HG03175 (cell line): ENCODE results near the gene STK11.
"Not testable (repeated sequence)": the region's sequence is repeated elsewhere in the genome, so short reads cannot be mapped to it uniquely, and the experiment has no call there.

ENCODE experiments used
- ATAC-seq: cut with Tn5 transposase; IDR thresholded peaks from one replicate; pipeline ENCODE4 v1.9.1; 2021; ENCODE audit warnings: mild to moderate bottlenecking, moderate library complexity; ENCODE audit not compliant: unreplicated experiment

Gene STK11

DNA sequence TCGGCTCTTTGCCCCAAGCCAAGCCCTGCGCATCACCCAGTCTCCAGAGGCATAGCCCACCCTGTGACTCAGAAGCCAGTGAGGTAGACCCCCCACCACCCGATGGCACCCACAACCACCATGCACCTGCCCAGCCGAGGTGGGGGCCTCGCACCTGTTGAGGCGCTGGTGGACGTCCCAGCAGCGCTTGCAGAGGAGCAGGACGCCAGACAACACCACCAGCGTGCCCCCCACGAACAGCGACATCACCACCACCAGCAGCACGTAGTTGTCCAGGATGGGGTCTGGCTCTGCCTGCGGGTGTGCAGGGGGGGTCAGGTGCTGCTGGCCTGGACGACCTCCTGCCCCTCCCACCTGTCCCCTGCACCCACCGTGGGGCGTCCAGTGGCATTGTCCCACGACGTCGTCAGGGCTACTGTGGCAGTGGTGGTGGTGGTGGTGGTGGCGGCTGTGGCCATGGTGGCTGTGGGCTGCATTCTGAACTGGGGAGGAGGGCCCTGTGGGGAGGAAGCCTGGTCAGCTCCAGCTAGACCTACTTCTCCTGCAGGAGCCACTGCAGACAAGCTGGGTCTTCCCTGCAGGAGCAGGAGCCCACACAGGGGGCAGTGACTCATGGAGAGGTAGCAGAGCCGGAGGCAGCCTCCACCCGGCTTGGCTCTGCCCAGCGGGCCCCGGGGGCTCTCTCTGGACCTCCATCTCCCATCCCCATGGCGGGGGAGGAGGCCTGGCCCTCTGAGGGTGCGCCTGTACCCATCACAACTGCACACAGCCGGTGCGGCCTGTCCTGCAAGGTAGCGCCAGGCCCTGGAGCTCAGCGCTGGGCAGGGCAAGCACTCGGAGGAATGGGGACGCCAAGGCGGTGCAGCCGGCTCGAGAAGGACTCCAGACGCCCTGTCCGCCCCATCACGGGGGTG, 30.3 kb downstream of the STK11 start:
- ATAC-seq: no peak

DNA sequence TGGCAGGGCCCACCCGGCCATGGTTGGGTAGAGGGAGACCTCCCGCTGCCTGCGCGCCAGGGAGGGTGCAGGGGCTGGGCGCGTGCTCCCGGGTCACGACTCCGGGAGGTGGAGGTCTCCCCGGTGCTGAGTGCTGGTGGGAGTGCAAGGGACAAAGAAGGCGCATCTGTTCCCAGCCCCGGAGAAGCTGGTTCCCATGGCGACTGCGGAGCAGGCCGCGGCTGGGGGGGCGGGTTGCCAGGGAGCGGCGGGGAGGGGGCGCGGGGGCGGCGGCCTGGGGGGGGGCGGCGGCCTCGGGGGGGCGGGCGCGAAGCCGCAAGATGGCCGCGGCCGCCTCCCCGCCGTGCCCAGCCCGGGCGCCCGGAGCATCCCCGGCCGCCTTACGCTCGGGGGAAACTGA, 31.0 kb downstream of the STK11 start:
- ATAC-seq: no peak

DNA sequence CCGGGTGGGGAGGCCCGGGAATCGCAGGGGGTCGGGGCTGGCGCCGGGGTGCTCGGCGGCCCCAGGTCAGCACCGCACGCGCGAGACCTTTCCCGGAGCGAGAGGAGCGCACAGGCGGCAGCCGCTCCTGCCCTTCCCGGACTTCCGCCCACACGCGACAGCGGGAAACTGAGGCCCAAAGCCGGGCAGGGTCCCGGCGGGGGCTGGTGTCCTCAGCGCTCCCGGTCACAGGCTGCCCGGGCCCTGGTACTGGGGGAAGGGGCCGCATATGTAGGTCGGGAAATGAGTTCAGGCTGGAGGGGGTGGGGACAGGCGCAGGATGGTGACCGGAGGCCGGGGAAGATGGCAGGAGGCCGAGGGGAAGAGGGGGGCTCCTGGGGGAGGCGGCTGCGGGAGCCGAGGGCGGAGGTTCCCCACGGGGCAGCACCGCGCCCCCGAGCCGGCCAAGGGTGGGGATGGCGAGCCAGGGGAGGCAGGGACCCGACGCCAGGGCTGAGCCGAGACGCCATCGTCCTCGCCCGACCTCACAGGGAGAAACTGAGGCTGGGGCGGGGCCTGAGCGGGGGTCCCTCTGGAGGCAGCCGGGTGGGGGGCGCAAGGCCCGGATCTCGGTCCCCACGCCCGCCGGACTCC, 31.6 kb downstream of the STK11 start:
- ATAC-seq: no peak

DNA sequence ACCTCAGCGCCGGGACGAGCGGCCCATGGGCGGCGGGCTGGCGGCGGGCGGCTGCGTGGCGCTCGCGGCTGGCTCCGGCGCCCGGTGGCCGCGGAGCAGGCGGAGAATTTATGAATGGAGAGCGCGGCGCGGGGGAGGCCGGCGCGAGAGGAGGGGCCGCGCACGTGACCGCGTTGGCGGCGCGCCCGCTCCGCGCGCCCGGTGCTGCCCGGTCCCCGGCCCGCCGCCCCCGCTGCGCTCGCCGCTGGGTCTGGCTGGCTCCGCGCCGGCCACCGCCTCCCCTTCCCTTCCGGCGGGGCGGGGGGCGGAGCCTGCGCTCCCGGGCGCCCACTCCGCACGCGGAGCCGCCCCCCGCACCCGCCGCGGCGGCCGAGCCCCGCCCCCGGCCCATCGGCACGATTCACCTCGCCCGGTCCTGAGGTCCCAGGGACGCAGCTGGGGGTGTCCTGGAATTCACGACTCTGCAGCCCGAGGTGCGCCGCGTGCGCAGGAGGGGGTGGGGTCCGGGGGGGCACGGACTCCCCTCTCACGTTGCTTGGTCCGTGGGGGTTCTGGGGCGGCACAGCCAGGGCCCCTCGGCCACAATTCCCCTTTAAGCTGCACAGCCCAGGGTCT, 32.3 kb downstream of the STK11 start, which contains the start of gene CBARP:
TSS of gene CBARP (minus strand) at position 252 of the 615 bp plus-strand sequence. CDS start 1,905 bp downstream, outside the sequence.
- ATAC-seq: no peak

DNA sequence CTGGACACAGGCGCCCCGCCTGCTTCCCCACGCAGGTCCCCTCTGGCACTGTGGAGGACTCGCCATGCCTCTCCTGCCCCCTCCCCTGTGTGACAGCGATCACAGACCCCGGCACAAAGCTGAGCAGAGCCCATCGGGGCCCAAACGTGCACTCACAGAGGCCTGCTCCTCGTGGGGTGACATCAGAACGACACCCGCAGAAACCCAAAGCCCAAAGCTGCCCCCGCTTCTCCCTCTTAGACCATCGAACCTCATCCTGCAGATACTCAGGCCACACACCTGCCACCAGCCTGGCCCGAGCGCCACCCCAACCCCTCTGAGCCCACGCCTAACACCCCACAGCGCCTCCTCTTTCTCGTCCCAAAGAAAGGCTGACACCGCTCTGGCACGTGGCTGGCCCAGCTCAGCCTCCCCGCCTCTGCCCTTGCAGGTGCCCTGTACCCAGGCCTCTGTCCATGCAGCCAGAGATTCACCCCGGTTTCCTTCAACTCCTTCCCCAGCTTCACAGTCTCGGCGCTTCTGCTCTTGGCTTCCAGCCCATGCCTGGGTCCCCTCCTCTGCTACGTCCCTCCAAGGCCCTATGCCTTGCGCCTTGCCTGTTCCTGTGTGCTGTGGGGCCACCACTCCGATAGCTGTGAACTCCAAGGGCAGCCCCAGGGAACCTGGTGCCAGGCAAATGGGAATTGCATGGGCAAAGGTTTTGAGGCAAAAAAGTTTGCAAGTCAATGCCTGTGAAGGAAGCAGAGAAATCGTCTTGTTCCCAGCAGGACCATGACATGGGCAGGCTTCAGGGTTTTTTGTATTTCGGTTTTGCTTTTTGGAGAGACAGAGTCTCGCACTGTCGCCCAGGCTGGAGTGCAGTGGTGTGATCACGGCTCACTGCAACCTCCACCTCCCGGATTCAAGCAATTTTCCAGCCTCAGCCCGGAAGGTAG, 33.1 kb downstream of the STK11 start:
- ATAC-seq: no peak

DNA sequence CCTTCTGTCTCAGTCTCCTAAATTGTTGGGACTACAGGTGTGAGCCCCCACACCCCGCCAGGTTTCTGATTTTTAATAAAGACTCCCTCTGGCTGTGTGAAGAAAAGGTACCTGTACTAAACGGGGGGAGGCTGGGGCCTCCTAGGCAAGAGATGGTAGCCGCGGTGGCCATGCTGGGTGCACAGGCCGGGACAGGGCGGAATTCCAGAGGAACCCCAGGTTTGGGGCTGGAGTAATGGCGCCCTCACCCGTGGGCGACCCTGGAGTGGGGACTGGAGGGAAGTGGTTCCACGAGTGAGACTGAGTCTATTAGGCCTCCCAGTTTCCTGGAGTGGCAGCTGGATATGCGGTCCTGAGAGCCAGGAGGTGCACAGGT, 33.8 kb downstream of the STK11 start:
- no peak for ATAC-seq

DNA sequence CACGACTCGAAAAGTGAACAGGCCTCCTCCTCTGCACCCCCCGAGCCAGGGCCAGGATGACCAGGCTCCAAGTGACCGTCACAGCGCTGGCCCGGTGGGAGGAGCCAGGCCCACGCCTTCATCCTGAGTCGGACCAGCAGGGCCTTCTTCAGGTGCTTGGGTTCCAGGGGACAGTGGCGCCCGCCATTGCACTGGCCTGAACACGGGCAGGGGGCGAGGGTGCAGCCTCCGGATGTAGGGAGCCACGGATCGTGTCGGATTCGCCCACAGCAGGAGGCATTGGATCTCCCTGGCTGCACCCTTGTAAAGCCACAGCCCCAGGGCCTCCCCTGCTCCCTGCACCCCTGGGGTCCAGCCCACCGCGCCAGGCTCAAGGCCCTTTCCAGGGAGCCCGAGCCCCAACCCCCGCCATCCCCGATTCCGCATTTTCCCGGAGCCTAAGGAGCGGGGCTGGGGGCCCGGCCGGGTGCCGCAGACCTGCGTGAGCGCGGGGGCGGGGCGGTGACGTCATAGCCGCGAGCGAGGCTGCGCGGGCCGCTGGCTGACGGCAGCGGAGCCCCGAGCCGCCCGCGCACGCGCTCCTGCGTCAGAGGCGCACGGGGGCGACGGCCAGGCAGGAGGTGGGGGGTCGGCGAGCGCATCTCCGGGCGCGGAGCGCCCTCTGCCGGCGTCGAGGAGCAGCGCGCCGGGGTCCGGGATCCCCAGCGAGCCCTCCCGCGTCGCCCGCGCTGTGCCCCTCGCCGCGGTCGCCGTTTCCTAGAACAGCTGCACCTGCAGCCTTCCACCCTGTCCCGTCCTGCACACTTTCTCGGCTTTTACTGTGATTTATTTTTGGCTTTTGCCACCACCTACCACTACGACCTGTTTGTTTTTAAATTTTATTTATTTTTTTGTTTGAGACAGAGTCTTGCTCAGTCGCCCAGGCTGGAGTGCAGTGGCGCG, 34.5 kb downstream of the STK11 start:
- peak; percentile 43 for ATAC-seq

DNA sequence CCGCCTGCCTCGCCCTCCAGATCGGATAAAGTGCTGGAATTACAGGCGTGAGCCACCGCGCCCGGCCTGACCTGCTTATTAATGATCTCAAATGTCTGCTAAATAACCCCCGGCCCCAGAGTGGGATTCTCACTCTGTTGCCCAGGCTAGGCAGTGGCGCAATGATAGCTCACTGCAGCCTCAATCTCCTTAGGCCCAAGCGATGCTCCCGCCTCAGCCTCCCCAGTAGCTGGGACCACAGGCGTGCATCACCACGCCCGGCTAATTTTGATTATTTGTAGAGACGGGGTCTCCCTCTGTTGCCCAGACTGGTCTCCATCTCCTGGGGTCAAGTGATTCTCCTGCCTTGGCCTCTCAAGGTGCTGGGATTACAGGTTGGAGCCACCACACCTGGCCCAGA, 35.3 kb downstream of the STK11 start:
- ATAC-seq: no peak

DNA sequence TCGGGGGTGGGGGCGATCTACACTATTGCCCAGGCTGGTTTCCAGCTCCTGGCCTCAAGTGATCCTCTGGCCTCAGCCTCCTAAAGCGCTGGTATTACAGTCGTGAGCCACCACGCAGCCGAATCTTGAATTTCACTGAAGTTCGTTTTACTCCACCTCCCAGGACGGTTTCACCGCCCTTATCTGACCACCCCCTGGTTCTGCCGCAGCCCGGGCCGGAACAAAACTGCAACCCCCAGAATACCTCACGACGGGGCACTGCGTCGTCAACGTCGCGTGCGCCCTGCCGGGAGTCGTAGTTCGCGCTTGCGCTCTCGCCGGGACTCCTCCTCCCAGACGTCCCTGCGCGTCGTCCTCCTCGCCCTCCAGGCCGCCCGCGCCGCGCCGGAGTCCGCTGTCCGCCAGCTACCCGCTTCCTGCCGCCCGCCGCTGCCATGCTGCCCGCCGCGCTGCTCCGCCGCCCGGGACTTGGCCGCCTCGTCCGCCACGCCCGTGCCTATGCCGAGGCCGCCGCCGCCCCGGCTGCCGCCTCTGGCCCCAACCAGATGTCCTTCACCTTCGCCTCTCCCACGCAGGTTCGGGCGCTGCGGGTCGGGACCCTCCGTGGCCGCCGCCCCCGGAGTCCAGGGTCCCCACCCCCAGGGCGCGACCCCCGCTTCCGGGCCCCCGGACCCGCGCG, 36.0 kb downstream of the STK11 start, which contains the start of gene ATP5F1D:
TSS of gene ATP5F1D (plus strand) at position 335 of the 679 bp plus-strand sequence. CDS start at position 435, 100 bp downstream.
- ATAC-seq: peak; percentile 48

DNA sequence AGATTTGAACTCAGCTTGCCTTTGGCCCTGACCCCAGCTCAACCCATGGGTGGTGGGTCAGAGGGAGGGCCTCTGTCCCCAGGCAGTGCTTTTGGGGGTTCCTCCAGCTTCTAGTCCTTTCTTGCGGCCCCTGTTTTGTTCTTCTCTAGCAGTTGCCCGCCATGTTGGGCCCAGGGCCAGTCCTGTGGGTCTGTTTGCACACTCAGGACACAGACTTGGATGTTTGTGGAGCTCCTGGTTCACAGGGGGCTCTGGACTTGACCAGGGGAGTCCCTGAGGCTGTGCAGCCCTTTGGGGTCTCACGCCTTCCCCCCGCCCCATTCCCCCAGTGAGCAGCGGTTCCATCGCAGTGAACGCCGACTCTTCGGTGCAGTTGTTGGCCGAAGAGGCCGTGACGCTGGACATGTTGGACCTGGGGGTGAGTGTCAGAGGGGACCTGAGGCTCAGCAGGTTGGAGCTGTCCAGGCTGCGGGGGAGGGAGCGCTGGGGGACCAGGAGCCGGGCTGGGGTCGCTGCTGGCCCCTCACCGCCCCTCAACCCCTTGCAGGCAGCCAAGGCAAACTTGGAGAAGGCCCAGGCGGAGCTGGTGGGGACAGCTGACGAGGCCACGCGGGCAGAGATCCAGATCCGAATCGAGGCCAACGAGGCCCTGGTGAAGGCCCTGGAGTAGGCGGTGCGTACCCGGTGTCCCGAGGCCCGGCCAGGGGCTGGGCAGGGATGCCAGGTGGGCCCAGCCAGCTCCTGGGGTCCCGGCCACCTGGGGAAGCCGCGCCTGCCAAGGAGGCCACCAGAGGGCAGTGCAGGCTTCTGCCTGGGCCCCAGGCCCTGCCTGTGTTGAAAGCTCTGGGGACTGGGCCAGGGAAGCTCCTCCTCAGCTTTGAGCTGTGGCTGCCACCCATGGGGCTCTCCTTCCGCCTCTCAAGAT, 38.5 kb downstream of the STK11 start:
- peak; percentile 23 for ATAC-seq

DNA sequence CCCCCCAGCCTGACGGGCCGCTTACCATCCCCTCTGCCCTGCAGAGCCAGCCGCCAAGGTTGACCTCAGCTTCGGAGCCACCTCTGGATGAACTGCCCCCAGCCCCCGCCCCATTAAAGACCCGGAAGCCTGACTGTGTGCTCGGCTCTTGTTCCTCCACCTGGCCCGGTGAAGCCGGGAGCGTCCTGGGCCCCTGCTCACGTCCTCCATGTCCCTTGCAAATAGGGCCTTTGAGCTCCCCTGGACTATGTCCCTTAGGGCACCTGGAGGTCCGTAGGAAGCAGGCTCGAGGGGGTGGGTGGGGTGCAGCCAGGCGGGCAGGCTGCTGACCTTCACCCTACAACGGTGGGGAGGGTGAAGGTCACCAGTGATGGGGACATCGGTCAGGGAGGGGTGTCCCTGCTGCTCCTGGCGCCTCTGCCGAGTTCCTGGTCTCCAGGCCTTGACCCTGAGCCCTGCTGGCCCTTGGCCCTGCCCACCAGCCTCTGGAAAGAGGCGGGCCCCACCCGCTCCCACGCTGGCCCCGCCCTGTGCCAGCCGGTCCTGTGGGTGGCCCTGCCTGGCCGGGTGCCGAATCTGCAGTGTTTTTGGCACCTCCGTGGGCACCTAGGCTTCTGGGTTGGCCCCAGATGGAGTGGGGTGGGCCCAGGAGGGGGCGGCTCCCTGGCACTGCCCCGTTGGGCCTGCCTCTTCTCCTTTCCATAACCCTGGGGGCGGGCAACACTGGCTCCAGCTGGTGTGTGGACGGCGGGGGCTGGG, 39.3 kb downstream of the STK11 start:
- no peak for ATAC-seq

DNA sequence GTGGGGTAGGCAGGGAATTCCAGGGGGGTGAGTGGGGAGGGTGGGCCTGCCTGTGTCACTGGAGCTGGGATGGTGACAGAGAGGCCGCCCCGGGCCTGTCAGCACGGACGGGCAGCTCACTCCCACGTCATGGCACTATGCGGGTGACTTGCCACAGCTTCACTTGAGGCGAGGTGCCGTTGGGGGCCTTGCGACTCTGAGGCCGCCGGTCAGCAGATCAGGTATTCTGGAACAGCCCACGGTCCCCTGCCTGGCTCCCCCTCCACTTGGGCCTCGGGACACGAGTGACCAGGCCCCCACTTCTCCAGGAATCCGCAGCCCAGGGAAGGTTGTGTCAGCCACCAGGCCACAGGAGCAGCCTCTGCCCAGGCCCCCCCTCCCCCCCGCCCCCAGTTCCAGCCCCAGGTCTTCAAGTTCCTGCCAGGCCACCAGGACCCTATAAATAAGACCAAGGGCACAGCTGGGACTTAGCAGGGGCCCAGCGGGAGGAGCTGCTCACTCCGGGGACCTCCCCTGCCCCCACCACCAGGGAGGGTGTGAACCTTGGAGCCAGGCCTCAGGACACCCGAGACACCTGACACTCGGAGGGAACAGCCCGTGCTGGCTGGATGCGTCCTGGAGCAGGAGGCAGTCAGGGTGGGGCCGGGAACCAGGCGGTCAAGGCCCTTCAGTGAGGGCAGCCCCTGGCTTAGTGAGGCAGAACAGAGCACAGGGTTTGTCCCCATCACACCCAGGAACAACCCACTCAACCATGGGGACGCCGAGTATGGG, 40.1 kb downstream of the STK11 start:
- ATAC-seq: no peak

DNA sequence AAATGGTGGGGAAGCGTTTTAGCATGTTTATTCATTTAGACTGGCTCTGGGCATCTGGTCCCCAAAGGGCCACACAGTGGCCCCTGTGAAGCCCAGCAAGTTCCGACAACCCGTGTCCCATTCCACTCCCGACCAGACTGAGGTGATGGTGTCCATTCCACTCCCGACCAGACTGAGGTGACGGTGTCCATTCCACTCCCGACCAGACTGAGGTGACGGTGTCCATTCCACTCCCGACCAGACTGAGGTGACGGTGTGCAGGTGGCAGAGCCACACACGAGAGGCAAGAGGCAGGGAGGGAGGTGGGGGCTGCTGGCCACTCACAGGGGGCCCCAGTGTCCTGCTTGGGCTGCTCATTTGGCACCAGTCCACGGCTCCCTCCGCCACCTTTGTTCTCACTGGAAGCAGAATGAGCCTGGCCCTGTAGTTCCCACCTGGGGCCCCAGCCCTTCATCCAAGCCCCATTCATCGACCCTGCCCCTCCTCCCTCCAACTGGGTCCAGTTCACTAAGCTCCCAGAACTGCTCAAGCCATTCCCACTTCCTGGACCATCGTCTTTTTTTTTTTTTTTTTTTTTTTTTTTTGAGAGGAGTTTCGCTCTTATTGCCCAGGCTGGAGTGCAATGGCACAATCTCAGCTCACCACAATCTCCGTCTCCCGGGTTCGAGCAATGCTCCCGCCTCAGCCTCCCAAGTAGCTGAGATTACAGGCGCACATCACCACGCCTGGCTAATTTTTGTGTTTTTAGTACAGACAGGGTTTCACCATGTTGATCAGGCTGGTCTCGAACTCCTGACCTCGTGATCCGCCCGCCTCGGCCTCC, 40.9 kb downstream of the STK11 start:
- not testable (repeated sequence) for ATAC-seq

DNA sequence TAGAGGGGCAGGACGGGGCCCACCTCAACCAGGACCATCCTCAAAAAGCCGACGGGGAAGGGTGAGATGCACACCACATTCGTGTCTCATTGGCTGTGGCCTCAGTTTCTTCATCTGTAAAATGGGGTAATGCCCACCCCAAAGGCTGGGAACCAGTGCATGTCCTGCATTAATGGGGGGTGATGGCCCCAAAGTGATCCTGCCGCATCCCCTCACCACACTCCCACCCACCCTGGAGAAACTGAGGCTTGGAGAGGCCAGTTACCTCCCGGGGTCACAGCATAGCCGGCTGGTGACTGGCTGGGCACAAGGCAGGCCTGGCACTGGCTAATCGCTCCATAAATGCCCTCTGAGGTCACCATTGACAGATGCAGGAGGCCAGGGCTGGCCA, 42.2 kb downstream of the STK11 start:
- no peak for ATAC-seq

DNA sequence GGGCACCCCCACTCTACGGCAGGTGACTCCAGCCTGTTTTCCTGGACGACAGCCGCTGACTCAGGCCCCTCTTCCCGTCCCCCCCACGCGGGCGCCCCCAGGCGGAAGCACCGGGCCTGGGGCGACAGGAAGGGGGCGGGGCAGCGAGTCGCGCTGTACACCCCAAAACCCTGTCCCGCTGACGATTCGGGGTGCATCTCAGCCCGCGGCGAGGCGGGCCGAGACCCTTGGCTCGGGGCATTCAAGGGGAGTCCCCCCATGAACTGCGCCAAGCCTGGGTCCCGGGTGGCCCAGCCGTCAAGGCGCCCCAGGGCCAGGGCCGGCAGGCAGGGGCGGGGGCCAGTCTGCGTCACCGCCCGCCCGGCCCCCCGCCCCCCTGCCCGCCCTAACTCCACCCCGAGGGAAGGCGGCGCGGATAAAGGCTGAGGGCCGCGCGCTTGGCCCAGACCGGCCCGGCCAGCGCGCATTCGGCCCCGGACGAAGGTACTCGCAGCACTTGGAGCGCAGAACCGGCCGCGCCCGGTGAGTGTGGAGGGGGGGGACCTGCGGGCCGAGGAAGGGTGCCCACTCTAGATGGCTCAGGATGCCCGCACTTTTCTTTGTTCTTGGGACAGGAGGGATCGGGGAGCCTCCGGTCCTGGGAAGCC, 42.7 kb downstream of the STK11 start, which contains the start of gene MIDN:
TSS of gene MIDN (plus strand) at position 445 of the 647 bp plus-strand sequence. CDS start 1,714 bp downstream, outside the sequence.
- peak; percentile 11 for ATAC-seq
